Effector memory CD4-positive, alpha-beta T cell (primary cell): Measurements from ENCODE around the gene ASAP3.

ENCODE experiments used
- DNase-seq, 3 donors: peaks; one replicate each; pipeline ENCODE4 v3.0.0-alpha.2; 2020
- H3K27ac ChIP-seq: 2 replicates; pipeline ENCODE4 v1.7.0; 2013; ENCODE audit warnings: mild to moderate bottlenecking, low read length, moderate library complexity; ENCODE audit not compliant: insufficient read depth, poor library complexity, severe bottlenecking
- H3K27me3 ChIP-seq: replicated peaks from 2 replicates; pipeline ENCODE4 v1.7.0; 2013; ENCODE audit warnings: mild to moderate bottlenecking, low read length; ENCODE audit not compliant: insufficient read depth, control insufficient read depth, poor library complexity, severe bottlenecking
- H3K36me3 ChIP-seq: 2 replicates; pipeline ENCODE4 v1.7.0; 2013; ENCODE audit warnings: mild to moderate bottlenecking, low read length, moderate library complexity; ENCODE audit not compliant: control insufficient read depth, insufficient read depth
- H3K4me1 ChIP-seq: 2 replicates; pipeline ENCODE4 v1.7.0; 2013; ENCODE audit warnings: low read length, mild to moderate bottlenecking; ENCODE audit not compliant: control insufficient read depth, insufficient read depth, poor library complexity, severe bottlenecking
- H3K4me3 ChIP-seq: 2 replicates; pipeline ENCODE4 v1.7.0; 2013; ENCODE audit warnings: low read length, low read depth, mild to moderate bottlenecking; ENCODE audit not compliant: insufficient read depth, poor library complexity, severe bottlenecking
- H3K9me3 ChIP-seq: 2 replicates; pipeline ENCODE4 v1.7.0; 2013; ENCODE audit warnings: mild to moderate bottlenecking, low read length, moderate library complexity; ENCODE audit not compliant: control insufficient read depth

Gene ASAP3

DNA sequence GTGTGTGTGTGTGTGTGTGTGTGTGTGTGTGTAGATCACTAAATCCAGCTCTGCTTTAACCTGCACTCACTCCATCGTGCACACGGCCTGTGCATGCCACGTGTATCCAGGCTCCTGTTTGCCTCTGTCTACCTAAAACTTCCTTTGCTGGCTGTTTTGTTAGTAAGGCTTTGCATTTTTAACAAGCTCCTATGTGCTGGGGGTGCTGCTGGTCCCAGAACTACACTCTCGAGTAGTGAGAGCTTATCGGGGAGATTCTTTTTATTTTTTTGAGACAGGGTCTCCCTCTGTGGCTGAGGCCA is 58.8 kb downstream of the ASAP3 start:
- peak overlapping the region; percentile 68 for H3K4me3 ChIP-seq

DNA sequence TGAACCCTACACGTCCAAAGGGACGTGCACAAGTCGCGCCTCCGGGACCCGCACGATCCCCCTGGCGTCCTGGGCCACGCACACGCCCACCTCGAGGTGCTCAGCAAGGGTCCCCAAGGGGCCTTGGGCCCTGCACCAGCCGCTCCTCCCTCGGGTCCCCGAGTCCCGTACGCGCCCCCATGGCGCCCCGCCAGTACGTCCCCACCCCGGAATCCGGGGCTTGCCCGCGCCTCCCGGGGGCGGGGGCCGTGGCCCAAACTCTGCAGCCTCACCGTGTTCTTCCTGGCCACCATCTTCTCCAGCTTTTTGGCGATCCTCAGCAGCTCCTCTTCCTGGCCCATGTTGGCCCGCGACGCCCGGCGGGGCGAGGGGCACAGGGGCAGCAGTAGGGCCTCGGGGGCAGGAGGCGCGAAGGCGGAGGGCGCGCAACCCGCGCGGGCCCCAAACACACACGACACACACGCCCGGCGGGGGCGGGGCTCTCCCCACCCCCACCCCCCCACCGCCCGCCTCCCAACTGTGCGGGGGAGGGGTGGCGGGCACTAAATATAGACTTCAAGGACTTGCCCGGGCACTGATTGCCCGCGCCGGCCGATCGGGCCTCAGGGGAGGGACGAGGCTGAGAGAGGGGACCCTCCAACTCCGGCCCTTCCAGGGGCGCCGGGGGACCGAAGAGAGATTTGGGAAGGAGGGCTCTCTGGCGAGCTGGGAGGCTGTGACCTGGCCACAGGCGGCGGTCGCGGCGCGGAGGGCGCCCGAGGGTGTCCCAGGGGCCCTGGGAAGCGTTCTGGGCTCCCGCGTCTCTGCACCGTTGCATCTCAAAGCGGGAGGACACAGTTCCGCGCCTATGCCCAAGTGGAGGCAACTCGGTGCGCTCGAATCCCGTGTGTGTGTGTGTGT is 59.4 kb downstream of the ASAP3 start, which contains the start of gene TCEA3:
TSS of gene TCEA3 (minus strand) at position 456 of the 900 bp plus-strand sequence. CDS start at position 341, 115 bp downstream.
- Histone ChIP-seq H3K36me3 (no peaks in the 10 kb centered on the region), H3K27me3 (no peaks in the 10 kb centered on the region), H3K27ac (peak within 1 kb of the TSS; percentile 38), H3K9me3 (no peaks in the 10 kb centered on the region), H3K4me1 (peaks cover 19% of the 10 kb centered on the region), H3K4me3 (peak within 1 kb of the TSS; percentile 68)
- DNase-seq, result no peak

More for the DNA sequence above, 58.8 kb downstream of the ASAP3 start:
- Histone ChIP-seq H3K27ac (peak overlapping the region; percentile 36), H3K36me3 (no peaks in the 10 kb centered on the region), H3K27me3 (no peaks in the 10 kb centered on the region), H3K9me3 (no peaks in the 10 kb centered on the region), H3K4me1 (peaks cover 19% of the 10 kb centered on the region)
- no peak for DNase-seq

DNA sequence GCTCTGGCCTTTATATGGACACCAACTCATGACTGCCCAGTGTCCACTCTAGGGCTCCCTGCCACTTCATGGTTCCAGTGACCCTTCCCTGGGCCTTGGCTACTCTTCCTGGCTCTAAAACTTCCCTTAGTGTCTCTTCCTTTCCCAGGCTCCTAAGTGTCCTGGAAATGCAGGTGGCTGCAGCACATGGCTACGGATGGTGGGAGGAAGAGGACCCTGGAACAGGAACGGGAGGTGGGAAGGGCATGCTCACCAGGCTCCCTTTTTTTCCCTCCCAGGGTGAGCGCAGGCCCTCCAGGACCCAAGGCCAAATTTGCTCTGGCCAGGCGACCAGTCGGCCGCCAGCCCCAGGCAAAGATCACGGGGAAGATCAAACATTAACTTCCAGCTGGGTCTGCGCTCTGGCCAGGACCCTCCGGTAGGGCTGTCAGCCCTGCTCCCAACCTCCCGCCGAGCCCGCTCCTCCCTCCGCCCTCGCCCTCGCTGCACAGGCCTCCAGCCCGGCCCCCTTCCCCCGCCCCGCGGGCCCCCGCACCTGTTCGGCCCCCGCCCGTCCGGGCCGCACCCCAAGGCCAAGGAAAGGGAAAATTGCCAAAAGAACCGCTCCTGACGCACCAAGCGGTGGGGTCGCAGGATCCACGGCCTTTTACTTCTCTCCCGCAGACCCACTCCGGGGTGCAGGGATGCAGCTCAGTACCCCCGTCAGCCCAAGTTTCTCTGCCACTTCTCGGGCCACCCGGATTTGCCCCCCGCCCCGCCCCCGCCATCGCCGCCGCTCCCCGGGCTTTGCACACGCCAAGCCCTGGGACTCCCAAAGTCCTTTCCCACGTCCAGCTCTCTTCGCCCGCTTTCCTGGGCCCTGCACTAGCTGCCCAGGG is 60.3 kb downstream of the ASAP3 start:
- Histone ChIP-seq H3K36me3 (no peaks in the 10 kb centered on the region), H3K27ac (peak overlapping the region; percentile 38), H3K4me3 (peak overlapping the region; percentile 68), H3K4me1 (peaks cover 19% of the 10 kb centered on the region), H3K27me3 (no peaks in the 10 kb centered on the region), H3K9me3 (no peaks in the 10 kb centered on the region)
- no peak for DNase-seq

DNA sequence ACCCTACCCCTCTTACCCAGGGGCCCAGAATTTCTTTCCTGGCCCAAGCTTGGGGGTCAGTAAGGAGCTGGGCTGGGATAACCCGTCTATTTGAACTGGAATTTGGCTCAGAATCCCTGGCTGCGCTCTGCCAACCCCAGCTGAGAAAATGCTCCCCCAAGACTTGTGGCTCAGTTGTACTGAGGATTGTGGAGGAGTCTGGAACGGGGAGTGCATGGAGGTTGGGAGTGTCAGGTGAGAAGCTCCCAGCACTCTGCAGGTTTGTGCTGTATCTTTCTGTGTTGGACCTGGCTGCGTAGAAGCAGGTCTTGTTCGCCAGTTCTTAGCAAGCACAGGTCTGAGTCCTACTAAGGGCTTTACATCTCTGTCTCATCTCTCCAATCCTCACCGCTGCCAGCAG is 61.0 kb downstream of the ASAP3 start:
- Histone ChIP-seq H3K27me3 (no peaks in the 10 kb centered on the region), H3K9me3 (no peaks in the 10 kb centered on the region), H3K27ac (peak overlapping the region; percentile 38), H3K4me3 (peak overlapping the region; percentile 68), H3K36me3 (no peaks in the 10 kb centered on the region), H3K4me1 (peaks cover 19% of the 10 kb centered on the region)
- DNase-seq, result no peak

DNA sequence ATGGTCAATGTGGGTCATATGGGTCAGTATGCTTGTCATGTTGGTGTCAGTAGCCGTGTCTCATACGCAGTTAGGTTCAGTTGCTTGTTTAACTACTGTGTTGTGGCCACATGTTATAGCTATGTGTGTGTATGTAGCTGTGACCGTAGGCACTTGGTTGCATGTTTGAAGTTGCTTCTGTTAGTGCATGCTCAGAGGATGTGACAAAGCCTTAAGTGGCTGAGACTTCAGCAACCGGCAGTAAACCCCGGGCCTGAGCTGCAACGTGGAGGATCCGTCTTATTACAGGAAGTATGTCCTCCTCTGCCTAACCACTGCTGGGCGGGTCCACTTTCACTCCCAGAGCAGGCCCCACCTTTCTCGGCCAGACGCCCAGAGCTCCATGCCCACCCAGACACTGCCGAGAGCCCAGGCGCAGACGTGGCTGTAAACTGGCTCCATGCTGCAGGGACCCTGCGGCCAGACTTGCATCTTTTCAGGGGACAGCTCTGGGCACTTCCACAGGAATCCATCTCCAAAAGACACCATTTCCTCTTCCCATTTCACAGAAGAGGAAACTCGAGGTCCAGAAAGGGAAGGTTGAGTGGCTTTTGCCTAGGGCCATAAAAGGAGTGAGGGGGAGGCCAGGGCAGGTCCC is 61.6 kb downstream of the ASAP3 start:
- H3K27ac ChIP-seq, result no peak overlapping the region
- peak overlapping the region; percentile 24 for H3K4me3 ChIP-seq
- peak in 1 of 3 donors; percentile 16 for DNase-seq
- peaks cover 1% of the 10 kb centered on the region for H3K36me3 ChIP-seq
- no peaks in the 10 kb centered on the region for H3K27me3 ChIP-seq
- H3K9me3 ChIP-seq, result no peaks in the 10 kb centered on the region
- peaks cover 19% of the 10 kb centered on the region for H3K4me1 ChIP-seq

DNA sequence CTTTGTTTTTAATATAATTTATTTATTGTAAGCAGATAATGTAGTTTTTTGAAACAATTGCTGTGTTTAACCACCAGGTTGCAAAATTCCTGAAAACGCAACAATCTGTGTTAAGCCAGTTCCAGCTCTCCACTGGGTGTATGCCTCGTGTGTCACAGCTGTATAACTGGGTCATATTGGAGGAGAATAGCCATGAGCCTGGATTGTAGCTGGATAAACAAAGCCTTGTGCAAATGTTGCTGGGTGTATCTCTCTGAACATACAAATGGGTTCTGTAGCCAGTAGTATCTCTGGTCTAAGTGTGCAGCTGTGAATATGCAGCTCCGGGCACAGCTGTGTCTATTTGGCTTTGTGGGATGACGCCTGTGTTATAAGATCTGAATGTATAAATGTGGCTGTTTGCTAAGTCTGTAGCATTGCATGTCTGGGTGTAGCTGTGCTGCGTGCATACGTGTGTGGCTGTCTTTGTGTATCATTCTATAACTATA is 62.2 kb downstream of the ASAP3 start:
- Histone ChIP-seq H3K4me3 (no peak overlapping the region), H3K9me3 (no peaks in the 10 kb centered on the region), H3K36me3 (peaks cover 7% of the 10 kb centered on the region), H3K27ac (no peak overlapping the region), H3K27me3 (no peaks in the 10 kb centered on the region), H3K4me1 (peaks cover 19% of the 10 kb centered on the region)
- no peak for DNase-seq

DNA sequence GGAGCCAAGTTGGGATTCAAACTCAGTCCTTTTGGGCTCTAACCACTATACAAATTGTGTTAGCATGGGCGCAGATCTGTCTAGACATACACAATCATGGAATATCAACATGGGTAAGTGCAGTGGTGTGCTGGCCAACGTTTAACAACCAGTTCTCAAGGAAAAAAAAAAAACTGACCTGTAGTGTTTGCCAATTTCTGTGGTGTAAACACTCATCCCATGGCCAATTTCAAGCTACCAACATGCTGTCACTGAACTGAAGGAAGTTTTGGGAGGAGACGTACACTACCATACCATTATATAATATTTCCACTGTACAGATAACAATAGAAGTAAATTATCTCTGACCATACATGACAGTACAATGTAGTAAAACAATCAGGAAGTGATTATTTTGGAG is 62.6 kb downstream of the ASAP3 start:
- Histone ChIP-seq H3K9me3 (no peaks in the 10 kb centered on the region), H3K27ac (no peak overlapping the region), H3K27me3 (no peaks in the 10 kb centered on the region), H3K4me3 (no peak overlapping the region), H3K36me3 (peaks cover 10% of the 10 kb centered on the region), H3K4me1 (peaks cover 19% of the 10 kb centered on the region)
- DNase-seq, result no peak

DNA sequence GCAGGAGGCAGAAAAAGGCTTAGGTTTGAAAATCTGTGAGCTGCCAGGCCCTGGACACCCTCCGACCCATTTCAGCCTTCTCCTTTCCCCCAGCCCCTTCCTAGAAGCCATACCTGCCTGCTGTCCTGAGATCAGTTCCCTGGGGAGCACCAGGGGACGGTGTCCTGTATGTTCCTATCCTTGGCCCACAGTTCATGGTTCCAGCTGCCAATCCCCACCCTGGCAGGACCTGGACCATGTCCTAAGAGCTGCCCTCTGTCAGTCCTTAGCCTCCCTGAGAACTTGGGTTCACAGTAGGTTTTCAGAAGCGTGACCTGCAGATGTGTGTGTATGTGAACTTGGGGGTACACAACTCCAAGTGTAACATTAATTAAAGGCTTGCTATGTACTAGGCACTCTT is 63.2 kb downstream of the ASAP3 start:
- H3K4me1 ChIP-seq, result peaks cover 19% of the 10 kb centered on the region
- no peak for DNase-seq
- no peaks in the 10 kb centered on the region for H3K9me3 ChIP-seq
- H3K27me3 ChIP-seq, result no peaks in the 10 kb centered on the region
- H3K36me3 ChIP-seq, result peaks cover 10% of the 10 kb centered on the region
- H3K4me3 ChIP-seq, result no peak overlapping the region
- no peak overlapping the region for H3K27ac ChIP-seq

DNA sequence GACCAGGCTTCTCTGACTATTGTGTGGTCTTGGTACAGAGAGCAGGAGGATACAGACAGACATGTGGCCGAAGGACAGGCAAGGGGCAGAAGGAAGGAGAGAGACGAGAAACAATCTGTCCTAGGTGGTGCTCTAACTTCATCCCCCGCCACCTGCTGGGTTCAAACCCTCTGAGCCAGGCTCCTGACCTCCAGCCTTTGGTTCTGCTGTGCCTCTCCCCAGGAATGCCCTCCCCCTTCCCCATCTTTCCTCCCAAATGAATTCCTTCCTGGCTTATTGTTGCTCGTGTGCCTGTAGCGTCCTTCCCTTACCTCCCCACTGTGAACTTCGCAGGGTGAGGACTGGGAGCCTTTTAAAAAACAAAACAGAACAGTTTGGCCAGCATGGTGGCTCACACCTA is 64.8 kb downstream of the ASAP3 start:
- no peaks in the 10 kb centered on the region for H3K9me3 ChIP-seq
- H3K4me3 ChIP-seq, result no peak overlapping the region
- no peak for DNase-seq
- H3K36me3 ChIP-seq, result peaks cover 10% of the 10 kb centered on the region
- peaks cover 19% of the 10 kb centered on the region for H3K4me1 ChIP-seq
- no peak overlapping the region for H3K27ac ChIP-seq
- no peaks in the 10 kb centered on the region for H3K27me3 ChIP-seq
